HEK293 (cell line): Measurements from ENCODE around the gene HMX1.

ENCODE experiments used
- CTCF ChIA-PET: fragments of 350-600 bp; formaldehyde crosslinking; extraction: SDS; loops from one replicate; lab custom pipeline; 2021; ENCODE audit warnings: antibody characterized with exemption; lab: Yijun Ruan, JAX
- POLR2A ChIA-PET: fragments of 300-600 bp; formaldehyde crosslinking; extraction: SDS; loops from one replicate; lab custom pipeline; 2020; ENCODE audit warnings: antibody characterized with exemption, inconsistent platforms; lab: Yijun Ruan, JAX
- H3K27ac ChIP-seq: fragments of 200-500 bp; sonication (Bioruptor generic); 2 replicates; pipeline ENCODE4 v1.5.1; 2014; ENCODE audit warnings: low read depth, low read length, control low read depth, inconsistent platforms; ENCODE audit errors: extremely low read depth
- H3K36me3 ChIP-seq, 2 experiments: fragments of 200-500 bp in 1 of 2; sonication (Bioruptor generic) in 1 of 2; 1 replicate in 1 of 2; 2 replicates in 1 of 2; pipeline ENCODE4 v1.5.1; 2014 to 2017; ENCODE audit warnings: inconsistent platforms in 2 of 2, low read length in 2 of 2; ENCODE audit not compliant: control insufficient read depth in 2 of 2, insufficient read depth in 1 of 2
- H3K4me1 ChIP-seq: fragments of 200-500 bp; sonication (Bioruptor generic); 2 replicates; pipeline ENCODE4 v1.5.1; 2014; ENCODE audit warnings: mild to moderate bottlenecking, low read length, inconsistent platforms; ENCODE audit not compliant: control insufficient read depth, insufficient read depth
- H3K4me3 ChIP-seq: 2 replicates; pipeline ENCODE4 v1.5.1; 2011; ENCODE audit warnings: low read depth, mild to moderate bottlenecking, control low read depth, low read length, moderate library complexity
- H3K9me3 ChIP-seq: fragments of 200-500 bp; sonication (Bioruptor generic); 2 replicates; pipeline ENCODE4 v1.5.1; 2014; ENCODE audit warnings: low read depth, low read length, inconsistent platforms; ENCODE audit not compliant: control insufficient read depth, insufficient read depth
- AEBP2 ChIP-seq: fragments of 450-650 bp; formaldehyde crosslinking; IDR thresholded peaks from 2 replicates; pipeline ENCODE4 v1.5.1; 2016; ENCODE audit warnings: missing biosample characterization, missing genetic modification characterization, borderline replicate concordance
- BCL11A ChIP-seq: fragments of 450-650 bp; formaldehyde crosslinking; IDR thresholded peaks from 2 replicates; pipeline ENCODE4 v1.5.1; 2016; ENCODE audit warnings: low read depth, missing biosample characterization, missing genetic modification characterization
- GLI4 ChIP-seq: fragments of 450-650 bp; formaldehyde crosslinking; IDR thresholded peaks from 2 replicates; pipeline ENCODE4 v1.5.1; 2016; ENCODE audit warnings: missing biosample characterization, missing genetic modification characterization
- KLF1 ChIP-seq: fragments of 450-650 bp; formaldehyde crosslinking; IDR thresholded peaks from 2 replicates; pipeline ENCODE4 v1.5.1; 2016; ENCODE audit warnings: missing biosample characterization, missing genetic modification characterization
- KLF16 ChIP-seq: fragments of 450-650 bp; formaldehyde crosslinking; IDR thresholded peaks from 2 replicates; pipeline ENCODE4 v1.5.1; 2017; ENCODE audit warnings: missing biosample characterization, missing genetic modification characterization
- KLF7 ChIP-seq: fragments of 450-650 bp; formaldehyde crosslinking; IDR thresholded peaks from 2 replicates; pipeline ENCODE4 v1.5.1; 2016; ENCODE audit warnings: missing biosample characterization, missing genetic modification characterization, borderline replicate concordance
- MYNN ChIP-seq: fragments of 450-650 bp; formaldehyde crosslinking; IDR thresholded peaks from 2 replicates; pipeline ENCODE4 v1.5.1; 2016; ENCODE audit warnings: missing biosample characterization, missing genetic modification characterization, borderline replicate concordance
- ZBTB21 ChIP-seq: fragments of 450-650 bp; formaldehyde crosslinking; IDR thresholded peaks from 2 replicates; pipeline ENCODE4 v1.5.1; 2017; ENCODE audit warnings: missing biosample characterization, missing genetic modification characterization
- ZEB2 ChIP-seq: fragments of 450-650 bp; formaldehyde crosslinking; IDR thresholded peaks from 2 replicates; pipeline ENCODE4 v1.5.1; 2016; ENCODE audit warnings: missing biosample characterization, missing genetic modification characterization
- ZNF211 ChIP-seq: fragments of 450-650 bp; formaldehyde crosslinking; IDR thresholded peaks from 2 replicates; pipeline ENCODE4 v1.5.1; 2016; ENCODE audit warnings: low read depth, missing biosample characterization, missing genetic modification characterization
- ZNF302 ChIP-seq: fragments of 450-650 bp; formaldehyde crosslinking; IDR thresholded peaks from 2 replicates; pipeline ENCODE4 v1.5.1; 2016; ENCODE audit warnings: missing biosample characterization, missing genetic modification characterization, low read depth
- ZNF350 ChIP-seq: fragments of 450-650 bp; formaldehyde crosslinking; IDR thresholded peaks from 2 replicates; pipeline ENCODE4 v1.5.0; 2017; ENCODE audit warnings: missing biosample characterization, mild to moderate bottlenecking, missing genetic modification characterization
- ZNF423 ChIP-seq: fragments of 450-650 bp; formaldehyde crosslinking; IDR thresholded peaks from 2 replicates; pipeline ENCODE4 v1.5.1; 2016; ENCODE audit warnings: missing biosample characterization, missing genetic modification characterization
- ZNF513 ChIP-seq: fragments of 450-650 bp; IDR thresholded peaks from 2 replicates; pipeline ENCODE4 v1.5.1; 2018; ENCODE audit warnings: missing biosample characterization, missing genetic modification characterization
- ZNF549 ChIP-seq: fragments of 450-650 bp; IDR thresholded peaks from 2 replicates; pipeline ENCODE4 v1.5.1; 2018; ENCODE audit warnings: missing biosample characterization, missing genetic modification characterization, mild to moderate bottlenecking, inconsistent platforms, moderate library complexity
- ZNF645 ChIP-seq: fragments of 450-650 bp; formaldehyde crosslinking; IDR thresholded peaks from 2 replicates; pipeline ENCODE4; 2016; ENCODE audit warnings: missing biosample characterization, missing genetic modification characterization
- ZNF704 ChIP-seq: fragments of 450-650 bp; formaldehyde crosslinking; IDR thresholded peaks from 2 replicates; pipeline ENCODE4 v1.5.1; 2016; ENCODE audit warnings: missing biosample characterization, missing genetic modification characterization
- TF ChIP-seq, protein P1 (sequence below): fragments of 450-650 bp; formaldehyde crosslinking; IDR thresholded peaks from 2 replicates; pipeline ENCODE4 v1.5.1; 2016; ENCODE audit warnings: missing biosample characterization, missing genetic modification characterization
- TF ChIP-seq, protein P2 (sequence below): fragments of 450-650 bp; formaldehyde crosslinking; IDR thresholded peaks from 2 replicates; pipeline ENCODE4 v1.5.1; 2016; ENCODE audit warnings: missing biosample characterization, missing genetic modification characterization
- TF ChIP-seq, protein P3 (sequence below): fragments of 450-650 bp; formaldehyde crosslinking; IDR thresholded peaks from 2 replicates; pipeline ENCODE4 v1.5.1; 2017; ENCODE audit warnings: missing biosample characterization, missing genetic modification characterization

HMX1 gene

GRCh38 chr4:8868321-8869001, 3.2 kb downstream of the HMX1 start (continued):
- TF ChIP-seq ZNF211 (tag by site-specific recombination): no peak

DNA sequence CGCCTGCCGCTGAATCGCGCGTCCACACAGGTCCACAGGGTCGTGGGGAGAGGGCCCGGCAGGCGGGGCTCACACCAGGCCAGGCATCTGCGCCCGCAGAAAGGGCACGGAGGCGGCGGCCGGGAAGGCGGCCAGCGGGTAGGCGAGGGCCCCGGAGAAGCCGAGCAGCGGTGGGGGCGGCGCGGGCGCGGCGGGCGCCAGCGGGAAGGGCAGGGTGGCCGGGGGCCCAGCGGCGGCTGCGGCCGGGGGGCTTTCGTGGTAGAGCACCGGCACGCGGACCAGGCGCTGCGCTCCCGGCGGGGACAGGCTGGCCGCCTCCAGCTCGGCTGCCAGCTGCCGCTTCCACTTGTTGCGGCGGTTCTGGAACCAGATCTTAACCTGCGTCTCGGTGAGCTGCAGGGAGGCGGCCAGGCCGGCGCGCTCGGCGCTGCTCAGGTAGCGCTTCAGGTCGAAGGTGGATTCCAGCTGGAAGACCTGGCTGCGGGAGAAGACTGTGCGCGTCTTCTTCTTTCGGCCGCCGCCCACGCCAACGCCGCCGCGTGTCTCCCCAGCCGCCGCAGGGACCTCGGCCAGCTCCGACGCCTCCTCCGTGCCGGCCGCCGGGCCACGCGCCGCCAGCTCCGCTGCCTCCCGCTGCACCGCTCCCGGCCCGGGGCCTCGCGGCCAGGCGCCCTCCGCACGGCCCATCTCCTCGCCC, 3.9 kb downstream of the HMX1 start:
- no peaks in the 10 kb centered on the region for H3K9me3 ChIP-seq
- CTCF ChIA-PET: no interaction called here
- POLR2A ChIA-PET: no interaction called here

More for the DNA sequence above, 3.9 kb downstream of the HMX1 start:
- TF ChIP-seq ZNF423 (tag by site-specific recombination): no peak
- TF ChIP-seq GLI4 (tag by site-specific recombination): no peak
- no peak for TF ChIP-seq KLF7 (tag by site-specific recombination)
- no peak for TF ChIP-seq ZBTB21
- TF ChIP-seq MYNN (tag by site-specific recombination): no peak
- TF ChIP-seq AEBP2 (tag by site-specific recombination): no peak
- no peak for TF ChIP-seq ZEB2 (tag by site-specific recombination)
- no peak for TF ChIP-seq KLF16 (tag by site-specific recombination)
- TF ChIP-seq KLF1 (tag by site-specific recombination): no peak
- TF ChIP-seq, protein P1, sequence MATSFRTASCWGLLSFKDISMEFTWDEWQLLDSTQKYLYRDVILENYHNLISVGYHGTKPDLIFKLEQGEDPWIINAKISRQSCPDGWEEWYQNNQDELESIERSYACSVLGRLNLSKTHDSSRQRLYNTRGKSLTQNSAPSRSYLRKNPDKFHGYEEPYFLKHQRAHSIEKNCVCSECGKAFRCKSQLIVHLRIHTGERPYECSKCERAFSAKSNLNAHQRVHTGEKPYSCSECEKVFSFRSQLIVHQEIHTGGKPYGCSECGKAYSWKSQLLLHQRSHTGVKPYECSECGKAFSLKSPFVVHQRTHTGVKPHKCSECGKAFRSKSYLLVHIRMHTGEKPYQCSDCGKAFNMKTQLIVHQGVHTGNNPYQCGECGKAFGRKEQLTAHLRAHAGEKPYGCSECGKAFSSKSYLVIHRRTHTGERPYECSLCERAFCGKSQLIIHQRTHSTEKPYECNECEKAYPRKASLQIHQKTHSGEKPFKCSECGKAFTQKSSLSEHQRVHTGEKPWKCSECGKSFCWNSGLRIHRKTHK (tag by site-specific recombination): no peak
- TF ChIP-seq ZNF513 (tag by site-specific recombination): no peak
- no peak for TF ChIP-seq ZNF302 (tag by site-specific recombination)
- TF ChIP-seq BCL11A (tag by site-specific recombination): no peak
- no peak for TF ChIP-seq ZNF704 (tag by site-specific recombination)
- TF ChIP-seq, protein P2, sequence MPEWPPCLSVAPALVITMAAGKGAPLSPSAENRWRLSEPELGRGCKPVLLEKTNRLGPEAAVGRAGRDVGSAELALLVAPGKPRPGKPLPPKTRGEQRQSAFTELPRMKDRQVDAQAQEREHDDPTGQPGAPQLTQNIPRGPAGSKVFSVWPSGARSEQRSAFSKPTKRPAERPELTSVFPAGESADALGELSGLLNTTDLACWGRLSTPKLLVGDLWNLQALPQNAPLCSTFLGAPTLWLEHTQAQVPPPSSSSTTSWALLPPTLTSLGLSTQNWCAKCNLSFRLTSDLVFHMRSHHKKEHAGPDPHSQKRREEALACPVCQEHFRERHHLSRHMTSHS (tag by site-specific recombination): no peak
- TF ChIP-seq, protein P3, sequence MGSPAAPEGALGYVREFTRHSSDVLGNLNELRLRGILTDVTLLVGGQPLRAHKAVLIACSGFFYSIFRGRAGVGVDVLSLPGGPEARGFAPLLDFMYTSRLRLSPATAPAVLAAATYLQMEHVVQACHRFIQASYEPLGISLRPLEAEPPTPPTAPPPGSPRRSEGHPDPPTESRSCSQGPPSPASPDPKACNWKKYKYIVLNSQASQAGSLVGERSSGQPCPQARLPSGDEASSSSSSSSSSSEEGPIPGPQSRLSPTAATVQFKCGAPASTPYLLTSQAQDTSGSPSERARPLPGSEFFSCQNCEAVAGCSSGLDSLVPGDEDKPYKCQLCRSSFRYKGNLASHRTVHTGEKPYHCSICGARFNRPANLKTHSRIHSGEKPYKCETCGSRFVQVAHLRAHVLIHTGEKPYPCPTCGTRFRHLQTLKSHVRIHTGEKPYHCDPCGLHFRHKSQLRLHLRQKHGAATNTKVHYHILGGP: no peak
- no peak for TF ChIP-seq ZNF350 (tag by site-specific recombination)
- no peak for TF ChIP-seq ZNF645 (tag by site-specific recombination)
- TF ChIP-seq ZNF549 (tag by site-specific recombination): no peak
- peaks cover 0 to 26% of the 10 kb centered on the region in 2 experiments; a peak in 1 of 3 replicates for H3K36me3 ChIP-seq
- H3K27ac ChIP-seq: no peak overlapping the region
- H3K4me1 ChIP-seq: no peaks in the 10 kb centered on the region
- H3K4me3 ChIP-seq: no peak overlapping the region
